Endometrial microvascular endothelial cells (primary cell): ENCODE results near the gene DCAF7. TPM values are rescaled to one million over a fixed set of nuclear protein-coding genes. Genes with fewer than 3 reads are reported as not detected.

Experiments used
- in situ Hi-C: cut with HindIII; loops from 2 replicates; pipeline ENCODE4 v1.10.0; 2017; ENCODE audit warnings: low sequenced_read_pairs, low pct_unique_long_range_greater_than_20kb; ENCODE audit errors: inconsistent ontology term
- total RNA-seq: library from RNA; depleted of rRNA; stranded (reverse); fragments of >200 nt; gene quantifications from one replicate; pipeline ENCODE4 v1.2.3, GENCODE V29; 2015; ENCODE audit errors: inconsistent ontology term

The DCAF7 gene
- total RNA-seq, 1 donor from 2014 or later = 49.5 TPM

GRCh38 chr17:63571632-63572310, 21.5 kb downstream of the DCAF7 start:
- in situ Hi-C loops = no loop called here

DNA sequence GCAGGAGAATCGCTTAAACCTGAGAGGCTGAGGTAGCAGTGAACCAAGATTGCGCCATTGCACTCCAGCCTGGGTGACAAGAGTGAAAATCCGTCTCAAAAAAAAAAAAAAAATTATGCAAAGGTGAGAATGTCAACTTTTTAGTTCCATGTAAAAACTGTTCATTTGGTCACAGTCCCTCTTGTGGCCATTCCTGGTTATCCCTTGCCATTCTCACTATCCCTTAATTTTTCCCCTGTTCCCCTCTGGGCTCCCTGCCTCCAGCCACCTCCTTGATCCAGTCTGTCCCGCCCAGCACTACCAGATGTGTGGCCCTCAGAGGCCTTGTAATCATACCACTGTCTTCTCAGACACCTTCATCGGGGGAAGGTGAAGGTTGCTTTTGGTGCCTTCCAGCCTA, 23.4 kb downstream of the DCAF7 start:
- in situ Hi-C loops = no loop called here

GRCh38 chr17:63578027-63578768, 27.9 kb downstream of the DCAF7 start:
- in situ Hi-C loops = loop anchor here (25.0 kb wide), 1 partner anchor 141 kb away; the partner anchor contains the start of gene CYB561

DNA sequence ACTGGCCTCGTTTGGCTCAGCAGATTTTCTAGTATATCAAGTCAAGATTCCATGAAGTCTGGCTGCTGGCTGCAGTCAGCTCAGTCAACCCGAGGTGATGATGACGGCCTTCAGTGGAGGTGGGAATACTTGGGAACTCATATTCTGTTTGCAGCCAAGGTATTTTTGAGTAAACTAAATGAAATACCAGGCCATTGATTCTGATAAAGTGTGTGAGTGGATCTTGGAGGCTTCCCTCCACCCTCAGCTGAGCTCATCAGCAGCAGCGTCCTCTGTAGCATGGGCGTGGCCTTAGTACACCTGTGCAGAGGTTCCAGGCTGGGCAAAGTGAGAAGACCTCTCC, 28.5 kb downstream of the DCAF7 start:
- in situ Hi-C loops = loop anchor here (25.0 kb wide), 1 partner anchor 141 kb away; the partner anchor contains the start of gene CYB561

GRCh38 chr17:63579633-63580032, 29.4 kb downstream of the DCAF7 start:
- in situ Hi-C loops = loop anchor here (25.0 kb wide), 1 partner anchor 142 kb away; the partner anchor contains the start of gene CYB561

- in situ Hi-C loops = loop anchor here (25.0 kb wide), 1 partner anchor 150 kb away; the partner anchor contains the start of gene CYB561
Measured at GRCh38 chr17:63587770-63588169, 37.5 kb downstream of the DCAF7 start.

DNA sequence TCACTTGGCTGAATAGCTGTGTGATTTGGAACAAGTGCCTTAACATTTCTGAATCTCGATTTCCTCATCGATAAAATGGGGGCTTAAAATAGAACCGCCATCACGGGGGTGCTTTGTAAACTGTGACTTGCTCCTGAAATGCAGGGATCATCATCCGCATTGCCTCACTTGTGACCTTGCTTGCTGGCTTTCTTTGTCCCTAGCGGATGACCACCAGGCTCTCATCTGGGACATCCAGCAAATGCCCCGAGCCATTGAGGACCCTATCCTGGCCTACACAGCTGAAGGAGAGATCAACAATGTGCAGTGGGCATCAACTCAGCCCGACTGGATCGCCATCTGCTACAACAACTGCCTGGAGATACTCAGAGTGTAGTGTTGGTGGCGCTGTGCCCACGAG, 38.5 kb downstream of the DCAF7 start:
- in situ Hi-C loops = loop anchor here (25.0 kb wide), 1 partner anchor 151 kb away; the partner anchor contains the start of gene CYB561

DNA sequence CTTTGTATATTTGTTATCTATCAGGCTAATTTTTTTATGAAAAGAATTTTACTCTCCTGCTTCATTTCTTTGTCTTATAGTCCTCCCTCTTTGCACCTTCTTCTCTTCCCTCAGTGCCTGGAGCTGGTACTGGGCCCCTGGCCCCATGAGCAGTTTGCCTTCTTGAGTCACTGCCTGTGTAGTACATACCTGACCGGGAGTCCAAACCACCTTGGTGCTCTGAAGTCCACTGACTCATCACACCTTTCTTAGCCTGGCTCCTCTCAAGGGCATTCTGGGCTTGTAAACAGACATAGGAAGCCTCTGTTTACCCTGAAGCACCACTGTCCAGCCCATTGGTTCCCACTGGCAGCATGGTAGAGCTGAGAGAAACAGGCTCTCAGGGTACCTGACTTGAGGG, 39.4 kb downstream of the DCAF7 start:
- in situ Hi-C loops = loop anchor here (25.0 kb wide), 1 partner anchor 152 kb away; the partner anchor contains the start of gene CYB561

DNA sequence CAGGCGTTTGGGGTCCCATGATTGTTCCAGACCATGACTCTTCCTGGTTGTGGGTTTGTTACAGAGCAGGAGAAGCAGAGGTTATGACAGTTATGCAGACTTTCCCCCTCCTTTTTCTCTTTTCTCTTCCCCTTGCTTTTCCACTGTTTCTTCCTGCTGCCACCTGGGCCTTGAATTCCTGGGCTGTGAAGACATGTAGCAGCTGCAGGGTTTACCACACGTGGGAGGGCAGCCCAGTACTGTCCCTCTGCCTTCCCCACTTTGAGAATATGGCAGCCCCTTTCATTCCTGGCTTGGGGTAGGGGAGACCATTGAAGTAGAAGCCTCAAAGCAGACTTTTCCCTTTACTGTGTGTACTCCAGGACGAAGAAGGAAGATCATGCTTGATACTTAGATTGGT, 42.5 kb downstream of the DCAF7 start:
- in situ Hi-C loops = loop anchor here (25.0 kb wide), 1 partner anchor 155 kb away; the partner anchor contains the start of gene CYB561

- in situ Hi-C loops = loop anchor here (25.0 kb wide), 1 partner anchor 158 kb away; the partner anchor contains the start of gene CYB561
Measured at GRCh38 chr17:63595132-63595531, 44.9 kb downstream of the DCAF7 start.

- in situ Hi-C loops = loop anchor here (25.0 kb wide), 1 partner anchor 160 kb away; the partner anchor contains the start of gene CYB561
Measured at GRCh38 chr17:63596856-63597586, 46.7 kb downstream of the DCAF7 start.

GRCh38 chr17:63598281-63598680, 48.0 kb downstream of the DCAF7 start:
- in situ Hi-C loops = loop anchor here (25.0 kb wide), 1 partner anchor 161 kb away; the partner anchor contains the start of gene CYB561

DNA sequence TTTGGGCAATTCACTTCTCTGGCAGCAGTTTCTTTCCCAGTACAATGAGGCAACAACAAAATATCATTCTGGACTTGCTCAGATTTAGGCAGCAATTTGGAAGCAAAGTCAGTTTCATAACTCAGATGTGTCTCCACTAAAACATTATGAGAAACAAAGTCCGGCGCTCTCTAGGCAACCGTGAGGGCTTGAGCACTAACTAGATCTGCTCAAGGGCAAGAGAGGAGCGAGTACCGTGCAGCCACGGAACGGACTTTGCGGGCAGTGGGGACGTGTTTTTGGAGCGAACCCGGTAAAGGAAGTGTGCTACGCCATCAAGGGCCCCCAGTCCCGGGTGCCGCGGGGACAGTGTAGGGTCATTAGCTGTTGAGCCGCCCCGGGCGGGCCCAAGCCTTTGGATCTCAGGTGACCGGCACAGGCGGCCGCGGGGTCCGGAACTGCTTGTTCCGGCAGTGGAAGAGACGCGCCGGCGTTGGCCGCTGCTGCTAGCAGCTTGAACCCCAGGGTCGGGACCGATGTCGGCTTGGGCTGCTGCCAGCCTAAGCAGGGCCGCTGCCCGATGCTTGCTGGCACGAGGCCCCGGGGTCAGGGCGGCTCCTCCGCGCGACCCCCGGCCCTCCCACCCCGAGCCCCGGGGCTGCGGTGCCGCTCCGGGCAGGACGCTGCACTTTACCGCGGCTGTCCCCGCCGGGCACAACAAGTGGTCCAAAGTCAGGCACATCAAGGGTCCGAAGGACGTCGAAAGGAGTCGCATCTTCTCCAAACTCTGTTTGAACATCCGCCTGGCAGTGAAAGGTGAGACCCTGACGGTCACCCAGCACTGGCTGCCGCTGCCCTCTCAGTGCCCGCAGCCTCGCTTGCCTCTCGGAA, 50.5 kb downstream of the DCAF7 start, which contains the start of gene TACO1:
TSS of gene TACO1 (plus strand) at position 327 of the 870 bp plus-strand sequence. CDS start at position 516, 189 bp downstream.
- in situ Hi-C loops = no loop called here

DNA sequence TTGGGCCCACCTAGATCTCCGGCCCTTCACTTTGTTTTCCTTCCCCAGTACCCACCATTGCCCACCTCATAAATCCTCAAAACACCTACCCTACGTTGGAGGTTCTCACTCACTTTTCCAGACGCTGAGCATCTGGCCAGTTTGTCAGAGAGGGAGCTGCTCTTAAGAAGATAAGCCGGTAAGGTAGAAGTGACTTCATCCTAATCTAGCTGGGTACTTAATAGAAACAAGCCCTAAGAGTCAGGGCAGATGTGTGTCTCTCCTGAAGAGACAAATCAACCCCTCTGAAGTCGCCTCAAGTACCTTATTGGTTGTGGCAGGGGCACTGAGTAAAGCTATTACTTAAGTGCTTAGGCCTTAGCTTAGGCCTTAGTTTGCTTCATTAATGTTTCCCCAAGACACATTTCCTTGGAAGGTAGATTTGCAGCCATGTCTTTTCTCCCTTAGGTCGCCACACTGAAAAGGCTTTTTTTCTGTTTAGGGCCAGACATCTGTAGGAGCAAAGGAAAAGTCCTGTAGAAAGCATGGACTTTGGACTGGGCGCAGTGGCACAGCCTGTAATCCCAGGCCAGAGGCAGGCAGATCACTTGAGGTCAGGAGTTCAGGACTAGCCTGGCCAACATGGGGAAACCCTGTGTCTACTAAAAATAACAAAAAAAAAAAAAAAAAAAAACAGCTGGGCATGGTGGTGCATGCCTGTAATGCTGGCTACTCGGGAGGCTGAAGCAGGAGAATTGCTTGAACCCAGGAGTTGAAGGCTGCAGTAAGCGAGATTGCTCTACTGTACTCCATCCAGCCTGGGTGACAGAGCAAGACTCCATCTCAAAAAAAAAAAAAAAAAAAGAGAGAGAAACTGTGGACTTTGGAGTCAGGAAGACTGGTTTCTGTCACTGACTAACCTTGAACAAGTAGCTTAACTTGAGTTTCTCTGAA, 51.4 kb downstream of the DCAF7 start:
- in situ Hi-C loops = no loop called here

- in situ Hi-C loops = no loop called here
Measured at GRCh38 chr17:63609816-63610573, 59.7 kb downstream of the DCAF7 start.

DNA sequence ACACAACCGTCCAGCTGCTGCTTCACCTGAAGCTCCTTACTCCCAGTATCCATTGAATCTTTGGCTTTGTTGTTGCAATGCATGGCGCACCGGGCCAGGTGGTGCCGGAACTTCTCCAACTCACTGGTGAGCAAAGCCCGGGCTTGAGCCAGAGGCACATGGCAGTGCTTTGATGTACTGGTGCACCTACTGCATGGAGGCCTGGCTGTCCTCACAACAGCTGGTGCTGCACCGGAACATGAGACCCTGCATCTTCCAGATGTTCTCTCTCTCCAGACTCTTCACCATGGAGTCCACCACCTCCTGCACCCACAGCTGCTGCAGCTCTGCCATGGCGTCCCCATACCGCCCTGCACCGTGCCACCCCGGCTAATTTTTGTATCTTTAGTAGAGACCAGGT, 60.6 kb downstream of the DCAF7 start:
- in situ Hi-C loops = no loop called here
